Amniotic stem cell (primary cell): Measurements from ENCODE around the gene WDR35.
"Not testable (repeated sequence)": the region's sequence is repeated elsewhere in the genome, so short reads cannot be mapped to it uniquely, and the experiment has no call there.

Experiments used
- DNase-seq: peaks from one replicate; lab custom pipeline; 2025; lab: John Stamatoyannopoulos, UW

The WDR35 gene

GRCh38 chr2:19894134-19894792, 95.6 kb downstream of the WDR35 start:
- DNase-seq = no peak

- DNase-seq = no peak
Observed at GRCh38 chr2:19893520-19894133, 96.3 kb downstream of the WDR35 start.

DNA sequence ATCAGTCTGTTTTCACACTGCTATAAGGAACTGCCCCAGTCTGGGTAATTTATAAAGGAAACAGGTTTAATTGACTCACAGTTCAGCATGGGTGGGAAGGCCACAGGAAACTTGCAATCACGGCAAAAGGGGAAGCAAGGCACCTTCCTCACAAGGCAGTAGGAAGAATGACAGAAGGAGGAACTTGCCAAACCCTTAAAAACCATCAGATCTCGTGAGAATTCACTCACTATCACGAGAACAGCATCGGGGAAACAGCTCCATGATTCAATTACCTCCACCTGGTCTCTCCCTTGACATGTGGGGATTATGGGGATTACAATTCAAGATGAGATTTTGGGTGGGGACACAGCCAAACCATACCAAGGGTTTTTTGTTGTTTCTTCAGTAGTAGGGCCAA, 97.9 kb downstream of the WDR35 start:
- DNase-seq = not testable (repeated sequence)

GRCh38 chr2:19890104-19890503, 99.8 kb downstream of the WDR35 start:
- DNase-seq = no peak

DNA sequence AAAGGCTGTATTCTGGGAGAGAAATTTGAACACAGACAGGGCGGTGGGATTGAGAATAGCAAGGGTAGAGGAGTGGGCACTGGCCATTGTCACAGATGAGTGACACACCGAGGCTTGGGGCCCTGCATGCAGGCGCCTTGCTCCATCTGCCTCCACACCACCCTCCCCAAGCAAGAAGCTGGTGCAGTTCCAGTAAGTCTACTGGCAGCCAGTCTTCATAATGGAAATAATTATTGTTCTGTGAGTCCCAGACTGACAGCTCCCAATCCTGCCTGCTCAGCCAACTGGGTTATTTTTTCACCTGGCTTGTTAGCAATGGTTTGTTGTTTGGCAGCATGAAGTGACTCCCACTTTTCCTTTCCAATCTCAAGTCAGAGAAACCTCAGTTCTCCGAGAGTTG, 101.1 kb downstream of the WDR35 start:
- no peak for DNase-seq

- DNase-seq = no peak
Observed at GRCh38 chr2:19887510-19887909, 102.4 kb downstream of the WDR35 start.

GRCh38 chr2:19886261-19886660, 103.6 kb downstream of the WDR35 start:
- no peak for DNase-seq

- DNase-seq = no peak
Observed at GRCh38 chr2:19885791-19886190, 104.1 kb downstream of the WDR35 start.

DNA sequence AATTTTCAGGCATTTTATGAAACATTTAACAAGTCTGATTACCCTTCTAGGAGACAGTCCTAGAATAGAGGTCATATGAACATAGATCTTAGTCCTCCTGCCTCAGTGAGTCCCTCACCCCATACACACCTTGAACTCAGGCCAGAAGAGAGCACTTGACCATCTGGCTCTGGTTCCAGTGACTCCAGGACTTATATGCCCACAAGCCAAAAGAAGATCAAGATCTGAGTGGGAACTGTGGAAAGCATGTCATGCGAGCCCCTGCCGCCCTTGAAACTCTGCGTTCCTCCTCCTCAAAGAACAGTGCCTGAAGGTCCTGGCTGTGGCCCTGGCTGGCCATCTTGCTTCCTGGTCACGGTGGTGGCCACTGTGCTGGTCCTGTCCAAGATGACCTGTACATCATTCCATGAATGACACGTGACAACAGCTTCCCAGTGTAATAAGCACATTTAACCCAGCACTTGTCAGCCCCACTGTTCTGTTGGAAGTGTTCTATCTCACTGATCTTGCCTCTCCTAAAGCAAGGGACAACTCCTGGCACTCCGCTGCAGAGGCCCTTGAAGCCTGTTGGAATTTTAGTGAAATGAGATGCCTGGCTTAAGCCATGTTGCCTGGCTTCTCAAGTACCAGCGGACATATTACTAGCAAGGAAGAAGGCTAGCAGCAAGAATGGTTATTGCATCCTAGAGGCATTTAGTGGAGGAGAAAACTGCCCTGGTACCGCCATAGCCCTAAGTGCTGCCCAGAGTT, 105.8 kb downstream of the WDR35 start:
- no peak for DNase-seq

GRCh38 chr2:19883486-19883885, 106.4 kb downstream of the WDR35 start:
- DNase-seq = no peak

DNA sequence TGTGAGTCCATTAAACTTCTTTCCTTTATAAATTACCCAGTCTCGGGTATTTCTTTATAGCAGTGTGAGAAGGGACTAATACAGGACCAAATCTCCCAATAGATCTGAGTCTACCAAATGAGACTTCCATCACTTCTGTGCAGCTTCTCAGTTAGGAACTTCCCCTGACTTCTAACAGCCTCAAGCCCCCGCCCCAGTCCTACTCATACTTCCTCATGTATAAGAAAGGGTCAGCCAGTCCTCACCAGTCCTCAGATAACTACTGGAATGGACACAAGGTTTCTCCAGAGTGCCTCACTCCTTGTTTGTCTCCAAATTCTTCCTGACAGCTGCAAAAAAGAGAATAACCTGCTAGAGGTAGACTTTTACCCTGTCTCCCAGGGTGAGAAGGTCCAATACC, 107.6 kb downstream of the WDR35 start:
- DNase-seq = no peak

DNA sequence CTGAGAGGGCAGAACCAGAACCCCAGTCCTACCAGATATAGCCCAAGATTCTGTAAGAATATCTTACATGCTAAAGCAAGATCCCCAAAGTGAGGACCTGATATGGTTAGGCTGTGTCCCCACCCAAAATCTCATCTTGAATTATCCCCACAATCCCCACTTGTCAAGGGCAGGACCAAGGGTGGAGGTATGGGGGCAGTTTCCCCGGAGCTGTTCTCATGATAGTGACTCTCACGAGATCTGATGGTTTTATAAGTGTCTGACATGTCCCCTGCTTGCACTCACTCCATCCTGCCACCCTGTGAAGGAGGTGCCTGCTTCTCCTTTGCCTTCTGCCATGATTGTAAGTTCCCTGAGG, 108.0 kb downstream of the WDR35 start:
- no peak for DNase-seq

- no peak for DNase-seq
Observed at GRCh38 chr2:19881221-19881907, 108.5 kb downstream of the WDR35 start.

DNA sequence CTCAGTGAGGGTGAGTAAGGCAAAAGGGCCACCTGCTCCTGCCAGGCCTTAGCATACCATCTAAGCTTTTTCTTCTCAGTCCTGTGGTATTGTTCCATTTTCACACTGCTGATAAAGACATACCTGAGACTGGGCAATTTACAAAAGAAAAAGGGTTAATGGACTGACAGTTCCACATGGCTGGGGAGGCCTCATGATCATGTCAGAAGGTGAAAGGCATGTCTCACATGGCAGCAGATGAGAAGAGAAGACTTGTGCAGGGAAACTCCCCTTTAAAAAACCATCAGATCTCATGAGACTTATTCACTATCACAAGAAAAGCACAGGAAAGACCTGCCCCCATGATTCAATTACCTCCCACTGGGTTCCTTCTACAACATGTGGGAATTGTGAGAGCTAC, 109.7 kb downstream of the WDR35 start:
- DNase-seq = not testable (repeated sequence)

DNA sequence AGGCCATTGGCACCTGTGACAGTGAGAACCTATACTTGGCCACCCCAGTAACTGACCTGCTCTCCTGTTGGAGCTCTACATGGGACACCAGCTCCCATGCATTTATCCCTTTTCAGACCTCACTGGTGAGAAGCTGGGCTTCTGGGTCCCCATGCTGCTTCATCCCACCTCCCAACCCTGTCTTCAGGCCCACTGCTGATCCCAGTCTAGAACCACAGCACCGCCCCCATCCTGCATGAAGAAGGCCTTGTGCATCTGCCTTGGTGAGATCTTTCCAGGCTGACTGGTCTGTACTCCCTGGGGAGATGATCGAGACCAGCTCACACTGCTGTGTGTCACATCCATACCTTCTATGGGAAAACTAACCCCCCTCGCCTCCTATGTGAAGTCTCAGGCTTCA, 110.8 kb downstream of the WDR35 start:
- no peak for DNase-seq

GRCh38 chr2:19878268-19879046, 111.4 kb downstream of the WDR35 start:
- DNase-seq = no peak

GRCh38 chr2:19876751-19877150, 113.2 kb downstream of the WDR35 start:
- DNase-seq = no peak

DNA sequence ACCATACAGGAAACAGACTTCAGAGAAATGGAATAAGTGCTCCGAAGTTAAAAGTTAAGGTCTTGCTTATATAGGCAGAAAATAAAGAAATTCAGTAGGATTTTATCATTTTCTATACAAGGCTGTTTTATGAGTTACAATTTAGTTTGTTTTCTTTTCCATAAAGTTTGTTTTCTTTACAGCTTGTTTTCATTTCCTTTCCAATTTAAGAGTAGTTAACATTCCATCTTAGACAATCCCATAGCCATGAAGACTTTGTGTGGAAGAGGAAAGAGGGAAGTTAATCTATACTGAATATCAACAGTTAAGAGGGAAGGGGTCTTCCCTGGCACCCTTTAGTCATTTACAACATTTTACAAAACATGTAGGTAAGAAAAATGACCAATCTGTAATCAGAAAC, 114.6 kb downstream of the WDR35 start:
- no peak for DNase-seq

DNA sequence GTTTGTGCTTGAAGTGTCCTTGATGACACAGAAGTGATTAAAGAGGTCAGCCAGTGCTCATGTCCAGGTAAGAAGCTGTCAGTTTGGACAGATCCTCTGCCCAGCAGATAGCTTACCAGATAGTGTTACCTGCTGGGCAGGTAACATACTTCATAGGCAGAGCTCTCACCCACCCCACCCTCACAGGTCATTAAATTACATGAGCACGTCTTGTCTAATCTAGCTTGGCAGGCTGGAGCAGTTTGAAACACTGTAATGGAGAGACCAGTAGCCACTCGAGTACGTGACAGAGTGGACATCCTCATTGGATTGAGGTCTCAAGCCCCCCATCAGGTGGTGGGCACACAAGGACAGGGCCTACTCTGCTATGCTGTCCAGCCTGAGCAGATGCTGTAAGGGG, 115.2 kb downstream of the WDR35 start:
- no peak for DNase-seq

DNA sequence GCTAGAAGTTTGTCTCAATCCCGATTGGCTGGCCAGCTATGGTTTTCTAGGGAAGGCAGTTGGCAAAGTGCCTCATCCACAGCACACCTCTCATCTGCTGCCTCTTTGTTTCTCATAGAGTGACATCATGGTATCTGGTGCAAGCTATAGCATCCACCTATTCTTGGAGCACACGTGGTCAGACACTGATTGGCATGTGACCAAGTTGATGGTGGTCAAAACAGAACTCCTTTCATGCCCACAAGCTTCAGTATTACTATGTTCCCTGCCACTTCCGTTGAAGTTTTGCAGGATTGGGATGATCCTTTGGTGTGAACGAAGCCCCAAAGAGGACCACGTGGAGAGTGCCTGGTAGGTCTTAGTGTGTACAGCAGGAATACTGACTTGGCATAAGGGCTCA, 116.9 kb downstream of the WDR35 start:
- DNase-seq = no peak

DNA sequence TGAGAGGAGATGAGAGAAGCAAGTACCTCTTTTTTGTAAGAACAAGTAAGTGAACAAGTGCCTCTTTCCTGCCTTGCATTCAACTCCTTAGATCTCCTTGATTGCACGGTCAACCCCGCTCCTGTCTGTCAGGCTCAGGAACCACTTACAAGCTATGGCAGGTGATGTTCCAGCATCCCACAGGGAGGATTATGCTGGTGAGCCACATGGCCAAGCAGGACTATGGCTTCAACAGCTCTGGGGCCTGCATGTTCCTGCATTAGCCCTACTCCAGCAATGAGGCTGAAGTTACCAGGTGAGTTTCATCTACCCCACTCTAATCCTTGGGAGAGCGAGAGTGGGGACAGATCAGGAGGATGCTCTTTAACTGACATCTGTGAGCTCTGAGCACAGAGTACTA, 117.6 kb downstream of the WDR35 start:
- DNase-seq = no peak

DNA sequence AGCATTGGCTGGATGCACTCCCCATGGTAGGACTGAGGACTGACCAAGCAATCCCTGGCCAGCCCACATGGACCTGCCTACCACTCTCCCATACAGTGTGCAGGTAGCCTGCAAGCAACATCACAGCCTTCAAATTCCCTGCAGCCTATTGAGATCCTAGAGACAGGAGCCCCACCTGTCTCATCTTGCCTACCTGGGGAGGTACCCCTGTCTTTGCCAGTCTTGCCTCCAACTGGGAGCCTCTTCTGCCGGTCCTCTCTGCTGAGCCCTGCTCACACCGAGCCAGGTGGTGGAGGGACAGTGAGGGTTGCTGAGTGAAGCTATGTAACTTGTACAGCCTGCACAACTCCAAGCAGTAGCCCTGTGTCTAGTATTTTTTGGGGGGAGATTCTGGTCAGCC, 118.1 kb downstream of the WDR35 start:
- no peak for DNase-seq
